ENCODE data around the gene EXPH5. TPM values are rescaled to one million over a fixed set of nuclear protein-coding genes. Genes with fewer than 3 reads are reported as not detected.
A peak's percentile ranks its signal among the peaks of the same experiment; 100 is the strongest.

EXPH5 gene
- total RNA-seq, 1 experiment from 2014 or later, result 17.0 TPM

- intact Hi-C loops (cut with micrococcal nuclease; ENCODE audit: unreplicated experiment), result no loop called here
- H3K9me3 Mint-ChIP-seq (ENCODE audit: low read depth, unreplicated experiment), result no peaks in the 10 kb centered on the region
- H3K27me3 Mint-ChIP-seq (ENCODE audit: unreplicated experiment), result no peaks in the 10 kb centered on the region
- no peak for DNase-seq
- CTCF ChIA-PET, result no interaction called here
- peaks cover 4% of the 10 kb centered on the region for H3K36me3 Mint-ChIP-seq (ENCODE audit: insufficient read depth, unreplicated experiment)
- BruUV-seq (replicated peaks), result no TSS peak
- TF ChIP-seq CTCF (IDR thresholded peaks at IDR 0.05; ENCODE audit: unreplicated experiment), result no peak
- no peaks in the 10 kb centered on the region for H3K4me1 Mint-ChIP-seq (ENCODE audit: low read depth, unreplicated experiment)
- no peak overlapping the region for H3K27ac Mint-ChIP-seq (ENCODE audit: unreplicated experiment)
- H3K4me3 Mint-ChIP-seq (ENCODE audit: low read depth, unreplicated experiment), result no peak overlapping the region
Measured at GRCh38 chr11:108599978-108600377, 6.4 kb upstream of the EXPH5 start.

- DNase-seq, result no peak
- Mint-ChIP-seq H3K9me3 (ENCODE audit: low read depth, unreplicated experiment) (no peaks in the 10 kb centered on the region), H3K36me3 (ENCODE audit: insufficient read depth, unreplicated experiment) (peaks cover 17% of the 10 kb centered on the region), H3K27ac (ENCODE audit: unreplicated experiment) (no peak overlapping the region), H3K4me1 (ENCODE audit: low read depth, unreplicated experiment) (no peaks in the 10 kb centered on the region), H3K4me3 (ENCODE audit: low read depth, unreplicated experiment) (no peak overlapping the region), H3K27me3 (ENCODE audit: unreplicated experiment) (no peaks in the 10 kb centered on the region)
- BruUV-seq (replicated peaks), result no TSS peak
- CTCF ChIA-PET, result interaction anchor here (0.6 kb wide), 1 partner anchor 446 kb away, joined by 3 read pairs; no protein-coding TSS in a partner anchor
- intact Hi-C loops (cut with micrococcal nuclease; ENCODE audit: unreplicated experiment), result no loop called here
- no peak for TF ChIP-seq CTCF (IDR thresholded peaks at IDR 0.05; ENCODE audit: unreplicated experiment)
Measured at GRCh38 chr11:108597736-108598355, 4.3 kb upstream of the EXPH5 start.

- no peak overlapping the region for H3K27ac Mint-ChIP-seq (ENCODE audit: unreplicated experiment)
- no peaks in the 10 kb centered on the region for H3K27me3 Mint-ChIP-seq (ENCODE audit: unreplicated experiment)
- H3K4me1 Mint-ChIP-seq (ENCODE audit: low read depth, unreplicated experiment), result peaks cover 6% of the 10 kb centered on the region
- TF ChIP-seq CTCF (IDR thresholded peaks at IDR 0.05; ENCODE audit: unreplicated experiment), result no peak
- no peaks in the 10 kb centered on the region for H3K9me3 Mint-ChIP-seq (ENCODE audit: low read depth, unreplicated experiment)
- H3K4me3 Mint-ChIP-seq (ENCODE audit: low read depth, unreplicated experiment), result no peak overlapping the region
- H3K36me3 Mint-ChIP-seq (ENCODE audit: insufficient read depth, unreplicated experiment), result peaks cover 29% of the 10 kb centered on the region
- intact Hi-C loops (cut with micrococcal nuclease; ENCODE audit: unreplicated experiment), result no loop called here
- CTCF ChIA-PET, result no interaction called here
- DNase-seq, result no peak
- no TSS peak for BruUV-seq (replicated peaks)
Measured at GRCh38 chr11:108596701-108597100, 3.1 kb upstream of the EXPH5 start.

- Mint-ChIP-seq H3K4me1 (ENCODE audit: low read depth, unreplicated experiment) (peaks cover 10% of the 10 kb centered on the region), H3K4me3 (ENCODE audit: low read depth, unreplicated experiment) (peak overlapping the region; percentile 86), H3K27me3 (ENCODE audit: unreplicated experiment) (no peaks in the 10 kb centered on the region), H3K36me3 (ENCODE audit: insufficient read depth, unreplicated experiment) (peaks cover 30% of the 10 kb centered on the region), H3K9me3 (ENCODE audit: low read depth, unreplicated experiment) (no peaks in the 10 kb centered on the region), H3K27ac (ENCODE audit: unreplicated experiment) (peak overlapping the region; percentile 92)
- intact Hi-C loops (cut with micrococcal nuclease; ENCODE audit: unreplicated experiment), result loop anchor here (5.0 kb wide), 2 partner anchors 53 to 97 kb away; partner anchors contain the start of gene POGLUT3
- no TSS peak for BruUV-seq (replicated peaks)
- TF ChIP-seq CTCF (IDR thresholded peaks at IDR 0.05; ENCODE audit: unreplicated experiment), result no peak
- CTCF ChIA-PET, result interaction anchor here (0.7 to 0.9 kb wide), 2 partner anchors 24 to 611 kb away, joined by 7 to 9 read pairs; no protein-coding TSS in a partner anchor
- DNase-seq, result no peak
Measured at GRCh38 chr11:108593923-108594434, 411 bp upstream of the EXPH5 start.
